H9 (cell line): ENCODE measurements around the gene PRR5L. TPM values are rescaled to one million over a fixed set of nuclear protein-coding genes. Genes with fewer than 3 reads are reported as not detected.

Experiments
- DNase-seq: peaks from one replicate; pipeline ENCODE4 v3.0.0-alpha.2; 2017
- H2AFZ ChIP-seq: one replicate; pipeline ENCODE4 v1.6.1; 2013; ENCODE audit warnings: mild to moderate bottlenecking, low read length, control low read depth, moderate library complexity
- H2AK5ac ChIP-seq: 2 replicates; pipeline ENCODE4 v1.6.1; 2013; ENCODE audit warnings: low read length, control low read depth, mixed read lengths; ENCODE audit not compliant: insufficient read length
- H2BK120ac ChIP-seq: one replicate; pipeline ENCODE4 v1.6.1; 2013; ENCODE audit warnings: low read depth, mild to moderate bottlenecking, low read length, control low read depth, inconsistent platforms; ENCODE audit not compliant: poor library complexity, severe bottlenecking
- H2BK12ac ChIP-seq: 2 replicates; pipeline ENCODE4 v1.6.1; 2013; ENCODE audit warnings: low read length, control low read depth, mixed read lengths, low read depth; ENCODE audit not compliant: insufficient read length
- H2BK15ac ChIP-seq: 2 replicates; pipeline ENCODE4 v1.6.1; 2013; ENCODE audit warnings: low read depth, low read length, control low read depth
- H2BK20ac ChIP-seq: one replicate; pipeline ENCODE4 v1.6.1; 2013; ENCODE audit warnings: low read depth, mild to moderate bottlenecking, low read length, control low read depth, inconsistent platforms; ENCODE audit not compliant: poor library complexity, severe bottlenecking
- H2BK5ac ChIP-seq: 2 replicates; pipeline ENCODE4 v1.6.1; 2013; ENCODE audit warnings: low read length, control low read depth, mixed read lengths; ENCODE audit not compliant: insufficient read length
- H3K14ac ChIP-seq: 2 replicates; pipeline ENCODE4 v1.6.1; 2013; ENCODE audit warnings: low read length, control low read depth; ENCODE audit not compliant: insufficient read depth
- H3K18ac ChIP-seq: 2 replicates; pipeline ENCODE4 v1.6.1; 2013; ENCODE audit warnings: low read depth, mild to moderate bottlenecking, mixed read lengths, low read length, control low read depth; ENCODE audit not compliant: insufficient read length
- H3K23ac ChIP-seq: 2 replicates; pipeline ENCODE4 v1.6.1; 2013; ENCODE audit warnings: low read length, control low read depth, mixed read lengths, low read depth; ENCODE audit not compliant: insufficient read length
- H3K23me2 ChIP-seq: 2 replicates; pipeline ENCODE4 v1.6.1; 2013; ENCODE audit warnings: low read depth, mild to moderate bottlenecking, mixed read lengths, low read length, control low read depth; ENCODE audit not compliant: insufficient read length, poor library complexity, severe bottlenecking
- H3K27ac ChIP-seq: 2 replicates; pipeline ENCODE4 v1.5.1; 2013; ENCODE audit warnings: low read length, control low read depth, mixed read lengths, low read depth; ENCODE audit not compliant: insufficient read length
- H3K27me3 ChIP-seq: 2 replicates; pipeline ENCODE4 v1.6.1; 2013; ENCODE audit warnings: low read length, control low read depth, inconsistent platforms; ENCODE audit not compliant: insufficient read depth
- H3K4ac ChIP-seq: 2 replicates; pipeline ENCODE4 v1.6.1; 2013; ENCODE audit warnings: low read depth, mild to moderate bottlenecking, control low read depth, inconsistent platforms, low read length, moderate library complexity
- H3K4me1 ChIP-seq: 2 replicates; pipeline ENCODE4 v1.6.1; 2013; ENCODE audit warnings: low read length, control low read depth, inconsistent platforms; ENCODE audit not compliant: insufficient read depth
- H3K4me2 ChIP-seq: 2 replicates; pipeline ENCODE4 v1.6.1; 2013; ENCODE audit warnings: low read length, control low read depth, mixed read lengths; ENCODE audit not compliant: insufficient read length, insufficient read depth
- H3K56ac ChIP-seq: 2 replicates; pipeline ENCODE4 v1.6.1; 2013; ENCODE audit warnings: low read depth, mild to moderate bottlenecking, mixed read lengths, low read length, control low read depth; ENCODE audit not compliant: insufficient read length
- H3K79me1 ChIP-seq: 2 replicates; pipeline ENCODE4 v1.6.1; 2013; ENCODE audit warnings: low read depth, mild to moderate bottlenecking, moderate library complexity, low read length, control low read depth, inconsistent platforms; ENCODE audit not compliant: insufficient read depth, poor library complexity, severe bottlenecking
- H3K79me2 ChIP-seq: 2 replicates; pipeline ENCODE4 v1.6.1; 2013; ENCODE audit warnings: low read length, control low read depth, inconsistent platforms; ENCODE audit not compliant: insufficient read depth
- H3K9ac ChIP-seq: 2 replicates; pipeline ENCODE4 v1.6.1; 2013; ENCODE audit warnings: low read length, control low read depth, mixed read lengths; ENCODE audit not compliant: insufficient read length; ENCODE audit errors: extremely low read depth
- H3K9me3 ChIP-seq: one replicate; pipeline ENCODE4 v1.6.1; 2013; ENCODE audit warnings: low read depth, low read length, inconsistent platforms; ENCODE audit not compliant: control insufficient read depth
- H3T11ph ChIP-seq: one replicate; pipeline ENCODE4 v1.6.1; 2013; ENCODE audit warnings: mild to moderate bottlenecking, low read length, control low read depth, inconsistent platforms
- H4K20me1 ChIP-seq: one replicate; pipeline ENCODE4 v1.6.1; 2013; ENCODE audit not compliant: control insufficient read depth, insufficient read length, insufficient read depth
- H4K5ac ChIP-seq: 2 replicates; pipeline ENCODE4 v1.6.1; 2013; ENCODE audit warnings: low read depth, mild to moderate bottlenecking, mixed read lengths, low read length, control low read depth; ENCODE audit not compliant: insufficient read length
- H4K8ac ChIP-seq: replicated peaks from 2 replicates; pipeline ENCODE4 v1.6.1; 2013; ENCODE audit warnings: low read length, control low read depth, mixed read lengths, low read depth; ENCODE audit not compliant: insufficient read length
- H4K91ac ChIP-seq: 2 replicates; pipeline ENCODE4 v1.6.1; 2013; ENCODE audit warnings: low read depth, mild to moderate bottlenecking, moderate library complexity, mixed read lengths, low read length, control low read depth; ENCODE audit not compliant: insufficient read length
- H3K27ac Mint-ChIP-seq, 3 experiments: 2 replicates in 2 of 3; 3 replicates in 1 of 3; pipeline ENCODE4 v1.8.0; 2020 to 2021; ENCODE audit warnings: mixed read lengths in 3 of 3, mild to moderate bottlenecking in 1 of 3, moderate library complexity in 1 of 3
- H3K27me3 Mint-ChIP-seq: 2 replicates; pipeline ENCODE4 v1.8.0; 2021; ENCODE audit warnings: low read depth, mild to moderate bottlenecking, moderate library complexity, mixed read lengths
- H3K36me3 Mint-ChIP-seq, 3 experiments: 2 replicates in 2 of 3; 3 replicates in 1 of 3; pipeline ENCODE4 v1.8.0; 2020 to 2021; ENCODE audit warnings: low read depth in 3 of 3, mixed read lengths in 3 of 3; ENCODE audit not compliant: insufficient read depth in 1 of 3
- H3K4me1 Mint-ChIP-seq, 2 experiments: 2 replicates each; pipeline ENCODE4 v1.8.0; 2020; ENCODE audit warnings: mixed read lengths in 2 of 2
- H3K4me3 Mint-ChIP-seq, 2 experiments: 2 replicates in 1 of 2; 3 replicates in 1 of 2; pipeline ENCODE4 v1.8.0; 2020 to 2021; ENCODE audit warnings: mild to moderate bottlenecking in 2 of 2, mixed read lengths in 2 of 2, moderate library complexity in 1 of 2
- H3K9me3 Mint-ChIP-seq, 2 experiments: 2 replicates in 1 of 2; 3 replicates in 1 of 2; pipeline ENCODE4 v1.8.0; 2020; ENCODE audit warnings: mild to moderate bottlenecking in 2 of 2, mixed read lengths in 2 of 2, moderate library complexity in 1 of 2
- CTCF ChIP-seq: fragments of 200-600 bp; sonication (generic); conservative IDR thresholded peaks from 3 replicates; pipeline ENCODE4 v1.8.0; 2021; ENCODE audit warnings: antibody characterized with exemption, mild to moderate bottlenecking
- WGBS: extraction: QIAGEN DNeasy Blood & Tissue Kit; methylation state at CpG from one replicate; pipeline ENCODE4 v1.1.7; 2013; ENCODE audit warnings: missing lambda C conversion rate, low lambda C conversion rate, mixed read lengths; ENCODE audit not compliant: insufficient read length; ENCODE audit errors: extremely low coverage; 5-methylcytosine and 5-hydroxymethylcytosine counted together
- total RNA-seq: library from RNA; stranded (reverse); gene quantifications from 2 replicates; pipeline ENCODE4 v1.2.1, GENCODE V29; 2021

PRR5L gene
- total RNA-seq, 1 experiment from 2014 or later, result 5.6 TPM

- Histone ChIP-seq H3K4me2 (no peak overlapping the region), H2BK5ac (no peak overlapping the region), H3K9me3 (no peaks in the 10 kb centered on the region), H3K23ac (no peak overlapping the region), H3K14ac (no peak overlapping the region), H3K23me2 (no peaks in the 10 kb centered on the region), H3T11ph (no peak overlapping the region), H4K8ac (no peak overlapping the region), H3K79me2 (no peaks in the 10 kb centered on the region), H3K4me1 (no peaks in the 10 kb centered on the region), H3K79me1 (no peaks in the 10 kb centered on the region), H2BK12ac (no peak overlapping the region), H3K9ac (no peak overlapping the region), H2AFZ (no peak overlapping the region), H4K20me1 (no peaks in the 10 kb centered on the region), H3K18ac (no peak overlapping the region), H3K27ac (no peak overlapping the region), H2AK5ac (no peak overlapping the region), H4K91ac (no peak overlapping the region), H2BK20ac (no peak overlapping the region), H2BK15ac (no peak overlapping the region), H3K4ac (no peak overlapping the region), H4K5ac (no peak overlapping the region), H2BK120ac (no peak overlapping the region), H3K56ac (no peak overlapping the region), H3K27me3 (no peaks in the 10 kb centered on the region)
- H3K9me3 Mint-ChIP-seq, result no peaks in the 10 kb centered on the region
- no CpG with 5 or more reads among the region's 5 CpGs for WGBS
- no peaks in the 10 kb centered on the region for H3K4me1 Mint-ChIP-seq
- DNase-seq, result no peak
- H3K27me3 Mint-ChIP-seq, result no peaks in the 10 kb centered on the region; the same call in 1 of the 2 replicates
- H3K4me3 Mint-ChIP-seq, result no peak overlapping the region
- peaks cover 0 to 3% (median 0%) of the 10 kb centered on the region in 3 experiments; a peak in 2 of 7 replicates for H3K36me3 Mint-ChIP-seq
- no peak overlapping the region; a peak in 1 of 7 replicates for H3K27ac Mint-ChIP-seq
- TF ChIP-seq CTCF, result no peak
These were observed 103.7 kb downstream of the PRR5L start for GRCh38 chr11:36399745-36400144.
